IMR-90 (cell line): ENCODE measurements around the gene CYP2W1.

Source experiments
- POLR2A ChIP-seq: IDR thresholded peaks from 2 replicates; pipeline ENCODE4 v1.6.1; 2012; ENCODE audit warnings: mild to moderate bottlenecking, low read depth, low read length
- SMC3 ChIP-seq: fragments of 150-350 bp; IDR thresholded peaks from 2 replicates; pipeline ENCODE4 v1.6.1; 2016; ENCODE audit warnings: low read depth, mild to moderate bottlenecking, antibody characterized with exemption, low read length, moderate library complexity
- TF ChIP-seq, protein P1 (sequence below): conservative IDR thresholded peaks from 2 replicates; pipeline ENCODE4 v1.5.1; 2012; ENCODE audit warnings: mild to moderate bottlenecking, low read depth, low read length, improper control_type of control experiment

- TF ChIP-seq, protein P1, sequence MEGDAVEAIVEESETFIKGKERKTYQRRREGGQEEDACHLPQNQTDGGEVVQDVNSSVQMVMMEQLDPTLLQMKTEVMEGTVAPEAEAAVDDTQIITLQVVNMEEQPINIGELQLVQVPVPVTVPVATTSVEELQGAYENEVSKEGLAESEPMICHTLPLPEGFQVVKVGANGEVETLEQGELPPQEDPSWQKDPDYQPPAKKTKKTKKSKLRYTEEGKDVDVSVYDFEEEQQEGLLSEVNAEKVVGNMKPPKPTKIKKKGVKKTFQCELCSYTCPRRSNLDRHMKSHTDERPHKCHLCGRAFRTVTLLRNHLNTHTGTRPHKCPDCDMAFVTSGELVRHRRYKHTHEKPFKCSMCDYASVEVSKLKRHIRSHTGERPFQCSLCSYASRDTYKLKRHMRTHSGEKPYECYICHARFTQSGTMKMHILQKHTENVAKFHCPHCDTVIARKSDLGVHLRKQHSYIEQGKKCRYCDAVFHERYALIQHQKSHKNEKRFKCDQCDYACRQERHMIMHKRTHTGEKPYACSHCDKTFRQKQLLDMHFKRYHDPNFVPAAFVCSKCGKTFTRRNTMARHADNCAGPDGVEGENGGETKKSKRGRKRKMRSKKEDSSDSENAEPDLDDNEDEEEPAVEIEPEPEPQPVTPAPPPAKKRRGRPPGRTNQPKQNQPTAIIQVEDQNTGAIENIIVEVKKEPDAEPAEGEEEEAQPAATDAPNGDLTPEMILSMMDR = no peak
- no peak for TF ChIP-seq POLR2A
- no peak for TF ChIP-seq SMC3
Observed at GRCh38 chr7:1026721-1027161, 43.8 kb downstream of the CYP2W1 start.
